Activated T-cell treated with anti-CD3 and anti-CD28 coated beads for 4 hours (primary cell): ENCODE data around the gene MRPS5.
"Not testable (repeated sequence)": the region's sequence is repeated elsewhere in the genome, so short reads cannot be mapped to it uniquely, and the experiment has no call there.

ENCODE experiments used
- DNase-seq: peaks from one replicate; pipeline ENCODE4 v3.0.0-alpha.2; 2020

The MRPS5 gene

GRCh38 chr2:95121407-95122196 lies at the start of gene MRPS5:
MRPS5 (minus strand) TSS chr2:95121808; CDS start chr2:95121791, 17 bp downstream.
- peak; percentile 83 for DNase-seq

GRCh38 chr2:95166065-95166763 lies 44.6 kb upstream of the MRPS5 start:
- no peak for DNase-seq

- DNase-seq: peak; percentile 97
These were observed 43.9 kb upstream of the MRPS5 start, which contains the start of gene ZNF2 for GRCh38 chr2:95165371-95166064. ZNF2 (plus strand) TSS chr2:95165809; CDS start chr2:95176227, 10,418 bp downstream.

- no peak for DNase-seq
These were observed 43.4 kb upstream of the MRPS5 start for GRCh38 chr2:95165030-95165370.

GRCh38 chr2:95159690-95160449 lies 38.3 kb upstream of the MRPS5 start, which contains the start of gene ZNF514:
ZNF514 (minus strand) TSS chr2:95159848; CDS start chr2:95153253, 6,595 bp downstream.
- DNase-seq: peak; percentile 58

- peak; percentile 20 for DNase-seq
These were observed 37.4 kb upstream of the MRPS5 start for GRCh38 chr2:95158891-95159619.

- no peak for DNase-seq
These were observed 36.8 kb upstream of the MRPS5 start for GRCh38 chr2:95158441-95158840.

- DNase-seq: no peak
These were observed 27.9 kb upstream of the MRPS5 start for GRCh38 chr2:95149397-95149984.

- DNase-seq: no peak
These were observed 22.2 kb upstream of the MRPS5 start for GRCh38 chr2:95143838-95144237.

GRCh38 chr2:95138702-95139101 lies 17.1 kb upstream of the MRPS5 start:
- DNase-seq: no peak

- DNase-seq: no peak
These were observed 566 bp upstream of the MRPS5 start for GRCh38 chr2:95122197-95122551.

- DNase-seq: no peak
These were observed 558 bp downstream of the MRPS5 start for GRCh38 chr2:95121093-95121406.

GRCh38 chr2:95115418-95115817 lies 6.2 kb downstream of the MRPS5 start:
- DNase-seq: peak; percentile 62

- no peak for DNase-seq
These were observed 8.1 kb downstream of the MRPS5 start for GRCh38 chr2:95113464-95113863.

- no peak for DNase-seq
These were observed 11.2 kb downstream of the MRPS5 start for GRCh38 chr2:95110395-95110794.

- DNase-seq: no peak
These were observed 12.3 kb downstream of the MRPS5 start for GRCh38 chr2:95109260-95109659.

GRCh38 chr2:95106081-95106480 lies 15.5 kb downstream of the MRPS5 start:
- DNase-seq: no peak

- DNase-seq: no peak
These were observed 17.0 kb downstream of the MRPS5 start for GRCh38 chr2:95104606-95105005.

- DNase-seq: no peak
These were observed 21.7 kb downstream of the MRPS5 start for GRCh38 chr2:95099910-95100309.

GRCh38 chr2:95098273-95098672 lies 23.3 kb downstream of the MRPS5 start:
- not testable (repeated sequence) for DNase-seq

- DNase-seq: no peak
These were observed 29.6 kb downstream of the MRPS5 start for GRCh38 chr2:95091885-95092555.
